ENCODE data around the gene PARP6.

The PARP6 gene

GRCh38 chr15:72272213-72272996, at the start of gene PARP6:
Gene PARP6 (minus strand): TSS chr15:72272554. CDS start chr15:72267477, 5,077 bp downstream.
- DNase-seq (ENCODE audit: extremely low spot score, insufficient read length, low read depth) (peak; percentile 97), FAIRE-seq (peak; percentile 95)

GRCh38 chr15:72319985-72320671, 47.8 kb upstream of the PARP6 start, which contains the start of gene CELF6:
Gene CELF6 (minus strand): TSS chr15:72320157. CDS start chr15:72319874, 283 bp downstream.
- peak; percentile 75 for FAIRE-seq
- peak; percentile 68 for DNase-seq (ENCODE audit: extremely low spot score, insufficient read length, low read depth)

GRCh38 chr15:72319360-72319984, 47.1 kb upstream of the PARP6 start:
- FAIRE-seq (no peak), DNase-seq (ENCODE audit: extremely low spot score, insufficient read length, low read depth) (peak; percentile 23)

- FAIRE-seq = no peak
- no peak for DNase-seq (ENCODE audit: extremely low spot score, insufficient read length, low read depth)
These were observed 46.1 kb upstream of the PARP6 start for GRCh38 chr15:72318408-72318942.

- DNase-seq (ENCODE audit: extremely low spot score, insufficient read length, low read depth) (no peak), FAIRE-seq (no peak)
These were observed 43.5 kb upstream of the PARP6 start for GRCh38 chr15:72315706-72316370.

GRCh38 chr15:72313881-72314280, 41.5 kb upstream of the PARP6 start:
- no peak for FAIRE-seq
- no peak for DNase-seq (ENCODE audit: extremely low spot score, insufficient read length, low read depth)

- no peak for FAIRE-seq
- DNase-seq (ENCODE audit: extremely low spot score, insufficient read length, low read depth) = no peak
These were observed 41.1 kb upstream of the PARP6 start for GRCh38 chr15:72313448-72313840.

GRCh38 chr15:72312605-72313447, 40.5 kb upstream of the PARP6 start:
- FAIRE-seq (peak; percentile 86), DNase-seq (ENCODE audit: extremely low spot score, insufficient read length, low read depth) (peak; percentile 64)

- DNase-seq (ENCODE audit: extremely low spot score, insufficient read length, low read depth) = no peak
- FAIRE-seq = no peak
These were observed 34.7 kb upstream of the PARP6 start for GRCh38 chr15:72307026-72307425.

- FAIRE-seq = no peak
- DNase-seq (ENCODE audit: extremely low spot score, insufficient read length, low read depth) = no peak
These were observed 33.9 kb upstream of the PARP6 start for GRCh38 chr15:72306211-72306785.

GRCh38 chr15:72304596-72304995, 32.2 kb upstream of the PARP6 start:
- FAIRE-seq (no peak), DNase-seq (ENCODE audit: extremely low spot score, insufficient read length, low read depth) (no peak)

- FAIRE-seq = no peak
- no peak for DNase-seq (ENCODE audit: extremely low spot score, insufficient read length, low read depth)
These were observed 30.6 kb upstream of the PARP6 start for GRCh38 chr15:72302955-72303354.

GRCh38 chr15:72289597-72290325, 17.4 kb upstream of the PARP6 start:
- DNase-seq (ENCODE audit: extremely low spot score, insufficient read length, low read depth) (no peak), FAIRE-seq (no peak)

- DNase-seq (ENCODE audit: extremely low spot score, insufficient read length, low read depth) (no peak), FAIRE-seq (no peak)
These were observed 16.6 kb upstream of the PARP6 start for GRCh38 chr15:72288796-72289596.

- DNase-seq (ENCODE audit: extremely low spot score, insufficient read length, low read depth) = peak; percentile 18
- no peak for FAIRE-seq
These were observed 13.7 kb upstream of the PARP6 start for GRCh38 chr15:72285927-72286516.

GRCh38 chr15:72285402-72285801, 13.0 kb upstream of the PARP6 start:
- DNase-seq (ENCODE audit: extremely low spot score, insufficient read length, low read depth) (no peak), FAIRE-seq (no peak)

GRCh38 chr15:72284781-72285180, 12.4 kb upstream of the PARP6 start:
- FAIRE-seq (no peak), DNase-seq (ENCODE audit: extremely low spot score, insufficient read length, low read depth) (no peak)

Measured in GM18507 (cell line).